ENCODE results near the gene TRABD2B. TPM values are rescaled to one million over a fixed set of nuclear protein-coding genes. Genes with fewer than 3 reads are reported as not detected.

TRABD2B gene
- total RNA-seq, 3 donors from 2014 or later (not counting 1 experiment from before 2014, with no cell fraction given): not detected

GRCh38 chr1:47930210-47930840 is 66.9 kb downstream of the TRABD2B start:
- H3K4me3 Mint-ChIP-seq: no peak overlapping the region
- no peaks in the 10 kb centered on the region for H3K4me1 Mint-ChIP-seq
- H3K27ac Mint-ChIP-seq: no peak overlapping the region
- H3K36me3 Mint-ChIP-seq: no peaks in the 10 kb centered on the region
- no peaks in the 10 kb centered on the region for H3K9me3 Mint-ChIP-seq
- Histone ChIP-seq H3K4me1 (ENCODE audit: control insufficient read depth, insufficient read depth, low read length) (no peaks in the 10 kb centered on the region), H3K36me3 (ENCODE audit: control insufficient read depth, insufficient read depth, low read length) (no peaks in the 10 kb centered on the region), H3K27ac (ENCODE audit: low read length) (no peak overlapping the region), H3K9me3 (ENCODE audit: control insufficient read depth, insufficient read depth, low read length) (no peaks in the 10 kb centered on the region), H3K4me3 (ENCODE audit: low read length) (no peak overlapping the region), H3K27me3 (ENCODE audit: control insufficient read depth, insufficient read depth, low read length) (peaks cover 2% of the 10 kb centered on the region)
- intact Hi-C loops (cut with micrococcal nuclease): no loop called here
- TF ChIP-seq CTCF (IDR thresholded peaks at IDR 0.05): no peak
- 89% methylated on average over 7 of the region's 7 CpGs for WGBS (ENCODE audit: insufficient coverage)
- DNase-seq (no peak), ATAC-seq (no peak)
- H3K27me3 Mint-ChIP-seq (ENCODE audit: low read depth in 2 of 2): peaks cover 6 to 21% of the 10 kb centered on the region in 2 donors

GRCh38 chr1:47927165-47927564 is 70.0 kb downstream of the TRABD2B start:
- Mint-ChIP-seq H3K4me1 (no peaks in the 10 kb centered on the region), H3K36me3 (no peaks in the 10 kb centered on the region), H3K9me3 (no peaks in the 10 kb centered on the region), H3K27ac (no peak overlapping the region), H3K27me3 (ENCODE audit: low read depth in 2 of 2) (peaks cover 19 to 46% of the 10 kb centered on the region in 2 donors), H3K4me3 (no peak overlapping the region)
- ATAC-seq (no peak), DNase-seq (no peak)
- Histone ChIP-seq H3K27me3 (ENCODE audit: control insufficient read depth, insufficient read depth, low read length) (peaks cover 2% of the 10 kb centered on the region), H3K4me1 (ENCODE audit: control insufficient read depth, insufficient read depth, low read length) (no peaks in the 10 kb centered on the region), H3K36me3 (ENCODE audit: control insufficient read depth, insufficient read depth, low read length) (no peaks in the 10 kb centered on the region), H3K27ac (ENCODE audit: low read length) (no peak overlapping the region), H3K4me3 (ENCODE audit: low read length) (no peak overlapping the region), H3K9me3 (ENCODE audit: control insufficient read depth, insufficient read depth, low read length) (no peaks in the 10 kb centered on the region)
- 80% methylated on average over 6 of the region's 6 CpGs for WGBS (ENCODE audit: insufficient coverage)
- no peak for TF ChIP-seq CTCF (IDR thresholded peaks at IDR 0.05)
- intact Hi-C loops (cut with micrococcal nuclease): no loop called here

GRCh38 chr1:47926461-47926999 is 70.7 kb downstream of the TRABD2B start:
- DNase-seq (no peak), ATAC-seq (no peak)
- intact Hi-C loops (cut with micrococcal nuclease): no loop called here
- H3K9me3 ChIP-seq (ENCODE audit: control insufficient read depth, insufficient read depth, low read length): no peaks in the 10 kb centered on the region
- no peaks in the 10 kb centered on the region for H3K4me1 Mint-ChIP-seq
- no peaks in the 10 kb centered on the region for H3K36me3 ChIP-seq (ENCODE audit: control insufficient read depth, insufficient read depth, low read length)
- no peak for TF ChIP-seq CTCF (IDR thresholded peaks at IDR 0.05)
- peaks cover 17 to 40% of the 10 kb centered on the region in 2 donors for H3K27me3 Mint-ChIP-seq (ENCODE audit: low read depth in 2 of 2)
- H3K4me3 ChIP-seq (ENCODE audit: low read length): no peak overlapping the region
- no peak overlapping the region for H3K27ac Mint-ChIP-seq
- peaks cover 2% of the 10 kb centered on the region for H3K27me3 ChIP-seq (ENCODE audit: control insufficient read depth, insufficient read depth, low read length)
- WGBS (ENCODE audit: insufficient coverage): 100% methylated on average over 1 of the region's 2 CpGs
- no peaks in the 10 kb centered on the region for H3K9me3 Mint-ChIP-seq
- no peaks in the 10 kb centered on the region for H3K36me3 Mint-ChIP-seq
- no peak overlapping the region for H3K4me3 Mint-ChIP-seq
- no peak overlapping the region for H3K27ac ChIP-seq (ENCODE audit: low read length)
- H3K4me1 ChIP-seq (ENCODE audit: control insufficient read depth, insufficient read depth, low read length): no peaks in the 10 kb centered on the region

All from natural killer cell (primary cell).